ENCODE data around the gene TMEM209.

DNA sequence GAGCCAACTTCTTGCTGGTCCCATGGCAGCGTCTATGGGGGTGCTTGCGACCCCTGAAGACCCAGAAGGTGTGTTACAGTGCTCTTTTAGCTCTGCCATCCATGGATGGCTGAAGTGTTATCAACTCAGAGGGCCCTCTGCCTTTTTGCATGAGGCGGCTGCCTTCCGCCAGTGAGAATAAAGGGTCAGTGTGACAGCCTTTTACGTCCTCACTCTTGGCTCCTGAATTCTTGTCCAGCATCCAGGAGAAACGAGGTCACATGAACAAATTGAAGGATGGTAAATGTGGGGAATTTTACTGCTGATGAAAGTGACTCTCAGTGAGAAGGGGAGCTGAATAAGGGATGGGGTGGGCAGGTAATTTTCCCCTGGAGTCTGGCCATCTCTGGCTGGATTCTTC is 26.6 kb upstream of the TMEM209 start:
- TF ChIP-seq CTCF (IDR thresholded peaks at IDR 0.05) (no peak), POLR2AphosphoS5 (IDR thresholded peaks at IDR 0.05) (no peak), POLR2A (IDR thresholded peaks at IDR 0.05) (no peak)

Data from prostate gland (tissue), 2 donors.